ENCODE results near the gene ARHGEF18.
"Not testable (repeated sequence)": the region's sequence is repeated elsewhere in the genome, so short reads cannot be mapped to it uniquely, and the experiment has no call there.

ARHGEF18 gene

GRCh38 chr19:7348587-7349230 is at the start of gene ARHGEF18:
TSS of gene ARHGEF18 (plus strand) at chr19:7348937. CDS start at chr19:7362891, 13,954 bp downstream.
- peak; percentile 46 to 57 for DNase-seq

- no peak for DNase-seq
Observed at GRCh38 chr19:7301525-7301924, 47.2 kb upstream of the ARHGEF18 start.

DNA sequence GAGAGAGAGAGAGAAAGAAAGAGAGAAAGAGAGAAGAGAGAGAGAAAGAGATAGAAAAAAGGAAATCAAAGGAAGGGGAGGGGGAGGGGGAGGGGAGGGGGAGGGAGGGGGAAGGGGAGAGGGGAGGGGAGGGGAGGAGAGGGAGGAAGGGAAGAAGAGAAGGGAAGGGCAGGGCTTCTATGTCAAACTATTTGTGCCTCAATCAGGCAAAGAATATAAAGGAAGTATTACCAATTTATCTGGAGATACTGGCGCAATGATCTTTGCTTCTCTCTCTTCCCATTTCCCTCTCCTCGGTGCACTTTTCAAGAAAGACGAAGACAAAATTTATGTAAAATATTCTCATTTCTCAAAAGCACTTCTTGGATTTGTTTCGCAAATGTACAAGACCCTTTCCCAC is 45.3 kb upstream of the ARHGEF18 start:
- DNase-seq, result no peak

GRCh38 chr19:7304200-7304599 is 44.5 kb upstream of the ARHGEF18 start:
- DNase-seq, result no peak

DNA sequence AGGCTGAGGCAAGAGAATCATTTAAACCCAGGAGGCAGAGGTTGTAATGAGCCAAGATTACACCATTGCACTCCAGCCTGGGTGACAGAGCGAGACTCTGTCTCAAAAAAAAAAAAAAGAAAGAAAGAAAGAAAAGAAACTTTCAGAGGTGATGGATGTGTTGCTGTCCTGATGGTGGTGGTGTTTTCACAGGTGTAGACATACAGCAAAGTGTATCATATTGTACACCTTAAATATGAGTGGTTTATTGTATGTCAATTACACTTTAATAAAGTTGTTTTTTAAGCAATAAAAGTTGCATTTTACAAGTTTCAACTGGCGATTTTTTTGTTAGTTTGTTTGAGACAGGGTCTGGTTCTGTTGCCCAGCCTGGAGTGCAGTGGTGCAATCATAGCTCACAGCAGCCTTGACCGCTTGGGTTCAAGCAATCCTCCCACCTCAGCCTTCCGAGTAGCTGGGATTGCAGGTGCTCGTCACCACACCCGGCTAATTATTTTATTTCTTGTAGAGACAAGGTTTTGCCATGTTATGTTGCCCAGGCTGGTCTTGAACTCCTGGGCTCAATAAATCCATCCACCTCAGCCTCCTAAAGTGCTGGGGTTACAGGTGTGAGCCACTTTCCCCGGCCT is 41.0 kb upstream of the ARHGEF18 start:
- DNase-seq, result no peak

- DNase-seq, result not testable (repeated sequence)
Observed at GRCh38 chr19:7308327-7308726, 40.4 kb upstream of the ARHGEF18 start.

GRCh38 chr19:7311911-7312310 is 36.8 kb upstream of the ARHGEF18 start:
- DNase-seq, result no peak

DNA sequence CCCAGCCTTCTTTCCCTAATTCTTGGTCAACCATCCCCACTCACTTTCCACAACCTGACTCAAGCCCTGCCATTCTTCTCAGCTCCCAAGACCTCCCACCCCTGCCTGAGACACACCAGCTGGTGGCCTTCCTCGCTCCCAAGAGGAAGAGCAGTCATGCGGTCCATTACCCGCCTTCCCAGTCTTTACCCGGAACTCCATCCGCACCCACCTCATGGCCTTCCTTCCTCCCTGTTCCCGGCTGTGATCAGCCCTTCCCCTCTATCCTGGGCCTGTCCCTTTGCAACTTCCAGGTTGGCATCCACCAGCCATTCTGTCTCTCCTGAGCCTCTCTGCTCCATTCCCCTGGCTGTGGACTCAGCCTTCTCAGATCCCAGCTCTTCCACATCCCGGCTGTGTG is 35.9 kb upstream of the ARHGEF18 start:
- DNase-seq, result no peak

DNA sequence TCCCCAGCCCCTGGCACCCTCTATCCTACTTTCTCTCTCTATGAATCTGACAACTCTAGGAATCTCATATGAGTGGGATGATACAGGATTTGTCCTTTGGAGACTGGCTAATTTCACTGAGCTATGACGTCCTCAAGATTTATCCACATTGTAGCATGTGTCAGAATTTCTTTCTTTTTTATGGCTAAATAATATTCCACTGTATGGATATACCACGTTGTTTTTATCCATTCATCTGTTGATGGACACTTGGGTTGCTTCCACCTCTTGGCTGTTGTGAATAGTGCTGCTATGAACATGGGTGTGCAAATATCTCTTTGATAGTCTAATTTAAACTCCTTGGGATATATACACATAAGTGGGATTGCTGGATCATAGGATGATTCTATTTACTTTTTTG is 30.6 kb upstream of the ARHGEF18 start:
- no peak for DNase-seq

- DNase-seq, result no peak
Observed at GRCh38 chr19:7326105-7326877, 22.4 kb upstream of the ARHGEF18 start.

- DNase-seq, result no peak
Observed at GRCh38 chr19:7327802-7328201, 20.9 kb upstream of the ARHGEF18 start.

- DNase-seq, result no peak
Observed at GRCh38 chr19:7328647-7329046, 20.1 kb upstream of the ARHGEF18 start.

- no peak for DNase-seq
Observed at GRCh38 chr19:7331446-7331845, 17.3 kb upstream of the ARHGEF18 start.

- DNase-seq, result no peak
Observed at GRCh38 chr19:7333198-7334118, 15.3 kb upstream of the ARHGEF18 start.

GRCh38 chr19:7336321-7336973 is 12.3 kb upstream of the ARHGEF18 start:
- DNase-seq, result no peak

DNA sequence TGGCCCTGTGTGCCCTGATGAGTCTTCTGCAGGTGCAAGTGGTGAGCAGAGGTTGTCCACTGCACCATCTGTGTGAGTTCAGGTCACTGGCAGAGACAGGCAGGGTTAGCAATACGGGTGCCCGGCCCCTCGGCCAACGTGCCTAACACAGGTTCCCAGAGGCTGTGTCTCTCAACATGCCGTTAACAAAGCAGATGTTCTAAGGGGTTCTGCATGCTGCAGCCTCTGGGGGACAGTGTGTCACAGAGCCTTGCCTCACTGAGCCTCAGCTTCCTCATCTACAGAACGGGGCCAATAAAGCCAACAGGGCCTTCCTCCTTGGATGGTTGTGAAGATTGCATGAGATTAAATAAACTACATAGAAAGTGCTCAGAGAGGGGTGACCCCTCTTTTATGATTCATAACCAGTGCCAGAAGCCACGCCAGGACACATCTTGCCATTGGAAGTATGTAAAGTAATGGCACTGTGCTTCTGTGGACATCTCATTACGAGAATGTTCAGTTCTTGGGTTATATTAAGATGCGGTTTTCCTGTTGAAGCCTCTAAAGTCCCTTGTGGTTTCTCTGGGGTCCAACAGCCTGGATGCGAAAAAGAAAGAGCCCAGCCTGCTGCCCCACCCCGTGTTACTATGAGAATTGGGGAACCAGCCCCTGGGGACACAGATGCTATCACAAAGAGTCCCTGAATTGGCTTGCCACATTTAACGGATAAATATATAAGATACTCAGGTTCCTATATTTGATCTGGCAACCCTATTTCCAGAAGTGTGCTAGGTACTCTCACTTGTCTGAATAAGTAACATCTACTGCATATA is 11.2 kb upstream of the ARHGEF18 start:
- peak in 1 of 2 experiments; percentile 4 for DNase-seq

GRCh38 chr19:7340959-7341837 is 7.5 kb upstream of the ARHGEF18 start:
- DNase-seq, result peak; percentile 71 to 81

- no peak for DNase-seq
Observed at GRCh38 chr19:7342143-7342542, 6.6 kb upstream of the ARHGEF18 start.

GRCh38 chr19:7346488-7346971 is 2.2 kb upstream of the ARHGEF18 start:
- no peak for DNase-seq

DNA sequence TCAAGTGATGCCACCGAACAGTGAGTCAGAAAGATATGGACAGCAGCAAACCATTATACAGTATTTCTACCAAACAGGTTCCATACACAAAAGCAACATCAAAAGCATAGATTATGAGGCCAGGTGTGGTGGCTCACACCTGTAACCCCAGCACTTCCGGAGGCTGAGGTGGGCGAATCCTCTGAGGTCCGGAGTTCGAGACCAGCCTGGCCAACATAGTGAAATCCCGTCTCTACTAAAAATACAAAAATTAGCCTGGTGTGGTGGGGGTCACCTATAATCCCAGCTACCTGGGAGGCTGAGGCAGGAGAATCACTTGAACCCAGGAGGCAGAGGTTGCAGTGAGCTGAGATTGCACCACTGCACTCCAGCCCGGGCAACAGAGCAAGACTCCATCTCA is 1.7 kb upstream of the ARHGEF18 start:
- not testable (repeated sequence) for DNase-seq
